K562 (cell line): ENCODE data around the gene LENEP. TPM values are rescaled to one million over a fixed set of nuclear protein-coding genes. Genes with fewer than 3 reads are reported as not detected.

ENCODE experiments used
- ARID1B ChIP-seq: fragments of 450-650 bp; IDR thresholded peaks from 2 replicates; pipeline ENCODE4 v1.6.1; 2016; ENCODE audit warnings: antibody characterized with exemption, mild to moderate bottlenecking, inconsistent platforms
- CBX2 ChIP-seq: fragments of 200-600 bp; sonication (generic); IDR thresholded peaks from one replicate; pipeline ENCODE4 v1.6.1; 2012; ENCODE audit warnings: mild to moderate bottlenecking, low read length, inconsistent platforms; ENCODE audit not compliant: insufficient read depth, poor library complexity, severe bottlenecking
- EGR1 ChIP-seq: fragments of 450-650 bp; conservative IDR thresholded peaks from 2 replicates; pipeline ENCODE4 v1.6.1; 2017; ENCODE audit warnings: mild to moderate bottlenecking
- ESRRB ChIP-seq: fragments of 250-450 bp; sonication (Bioruptor Pico); IDR thresholded peaks from 2 replicates; pipeline ENCODE4 v1.5.0; 2020; ENCODE audit warnings: mild to moderate bottlenecking, moderate library complexity, borderline replicate concordance
- FOXA1 ChIP-seq: fragments of 450-650 bp; IDR thresholded peaks from 2 replicates; pipeline ENCODE4 v1.6.1; 2016; ENCODE audit warnings: mild to moderate bottlenecking, borderline replicate concordance
- FOXP1 ChIP-seq: sonication (generic); formaldehyde crosslinking; IDR thresholded peaks from 2 replicates; pipeline ENCODE4 v1.8.0; 2022; ENCODE audit warnings: mild to moderate bottlenecking, missing genetic modification reagents
- HDAC1 ChIP-seq, 2 experiments: fragments of 450-650 bp; IDR thresholded peaks; 2 replicates each; pipeline ENCODE4 v1.6.1; 2016 to 2017; ENCODE audit warnings: inconsistent platforms in 1 of 2, mild to moderate bottlenecking in 1 of 2, moderate library complexity in 1 of 2
- HDAC6 ChIP-seq: IDR thresholded peaks from 2 replicates; pipeline ENCODE4 v1.6.1; 2012; ENCODE audit warnings: low read depth, mild to moderate bottlenecking, control low read depth, inconsistent platforms, low read length, moderate library complexity
- MCM2 ChIP-seq: fragments of 450-650 bp; IDR thresholded peaks from 2 replicates; pipeline ENCODE4 v1.6.1; 2017; ENCODE audit warnings: low read depth, mild to moderate bottlenecking
- POLR2AphosphoS5 ChIP-seq: IDR thresholded peaks from 2 replicates; pipeline ENCODE4 v1.6.1; 2011; ENCODE audit warnings: mild to moderate bottlenecking, low read depth, low read length, moderate library complexity; ENCODE audit not compliant: control insufficient read depth, insufficient read depth
- RBBP5 ChIP-seq: fragments of 200-600 bp; sonication (generic); IDR thresholded peaks from 2 replicates; pipeline ENCODE4 v1.6.1; 2012; ENCODE audit warnings: borderline replicate concordance, mild to moderate bottlenecking, low read length, control low read depth, inconsistent platforms; ENCODE audit not compliant: insufficient read depth, poor library complexity, severe bottlenecking
- SIN3B ChIP-seq: fragments of 450-650 bp; IDR thresholded peaks from 2 replicates; pipeline ENCODE4 v1.6.1; 2017; ENCODE audit warnings: low read depth, mild to moderate bottlenecking, moderate library complexity
- SMARCA4 ChIP-seq: fragments of 450-650 bp; IDR thresholded peaks from 2 replicates; pipeline ENCODE4 v1.6.1; 2016
- TBP ChIP-seq: optimal IDR thresholded peaks from 2 replicates; pipeline ENCODE3; 2011; ENCODE audit warnings: low read depth, low read length, improper control_type of control experiment
- YY1 ChIP-seq, 3 experiments: IDR thresholded peaks; 2 replicates each; pipeline ENCODE4 v1.6.1; 2011; ENCODE audit warnings: low read length in 2 of 3, mild to moderate bottlenecking in 2 of 3, moderate library complexity in 2 of 3, borderline replicate concordance in 1 of 3, control low read depth in 1 of 3, low read depth in 1 of 3; ENCODE audit not compliant: insufficient read depth in 3 of 3, insufficient replicate concordance in 2 of 3, control insufficient read depth in 1 of 3, insufficient read length in 1 of 3; ENCODE audit errors: extremely low read depth in 1 of 3
- ZC3H4 ChIP-seq: sonication (generic); formaldehyde crosslinking; IDR thresholded peaks from 2 replicates; pipeline ENCODE4 v1.9.0; 2021; ENCODE audit warnings: missing genetic modification reagents, borderline replicate concordance
- ZC3H8 ChIP-seq: fragments of 450-650 bp; IDR thresholded peaks from 2 replicates; pipeline ENCODE4 v1.6.1; 2017
- ZNF224 ChIP-seq: sonication (generic); formaldehyde crosslinking; IDR thresholded peaks from 2 replicates; pipeline ENCODE4 v1.8.0; 2022; ENCODE audit warnings: mild to moderate bottlenecking, missing genetic modification reagents
- ZNF583 ChIP-seq: fragments of 250-450 bp; sonication (Bioruptor Pico); IDR thresholded peaks from 2 replicates; pipeline ENCODE4 v1.4.0; 2020
- ZNF644 ChIP-seq: fragments of 200-800 bp; sonication (Bioruptor generic); IDR thresholded peaks from 2 replicates; pipeline ENCODE4 v1.6.1; 2016; ENCODE audit warnings: low read depth, missing genetic modification characterization, missing compliant biosample characterization
- polyA plus RNA-seq, 8 experiments: library from polyadenylated mRNA; depleted of rRNA in 4 of 8; stranded (reverse) in 5 of 8; unstranded in 3 of 8; fragments of >200 nt; fragmentation: Nextera tagmentation in 2 of 8; fragmentation: Illumina TruSeq in 1 of 8; extraction: Ambion mirVana in 2 of 8; extraction: Trizol in 1 of 8; gene quantifications; 2 replicates each; pipeline versions ENCODE4 v1.2.1 to v1.2.3, GENCODE V29; 2011 to 2014; ENCODE audit warnings: inconsistent platforms in 1 of 8, missing spikeins in 1 of 8
- total RNA-seq, 7 experiments: library from RNA; depleted of rRNA in 6 of 7; stranded (reverse); fragments of >200 nt in 6 of 7; fragmentation: Illumina TruSeq in 2 of 7; extraction: Trizol in 2 of 7; gene quantifications; 2 replicates each; pipeline versions ENCODE4 v1.2.1 to v1.2.3, GENCODE V29; 2011 to 2021; ENCODE audit warnings: low replicate concordance in 1 of 7
- TF ChIP-seq, protein P1 (sequence below): sonication (generic); formaldehyde crosslinking; IDR thresholded peaks from 2 replicates; pipeline ENCODE4 v1.8.1; 2023; ENCODE audit warnings: missing genetic modification reagents, mild to moderate bottlenecking, borderline replicate concordance
- TF ChIP-seq, protein P2 (sequence below): sonication (generic); formaldehyde crosslinking; IDR thresholded peaks from 2 replicates; pipeline ENCODE4 v1.8.0; 2022; ENCODE audit warnings: missing genetic modification reagents, mild to moderate bottlenecking, moderate library complexity, borderline replicate concordance
- TF ChIP-seq, protein P3 (sequence below): IDR thresholded peaks from 2 replicates; pipeline ENCODE4 v1.6.1; 2014; ENCODE audit warnings: antibody characterized with exemption

LENEP gene
- total and polyA plus RNA-seq, 9 of the 15 experiments (the other 6 are each of a cell fraction or from before 2014, with no cell fraction given): 0.23 to 0.87 (median 0.67) TPM; not detected in 5

DNA sequence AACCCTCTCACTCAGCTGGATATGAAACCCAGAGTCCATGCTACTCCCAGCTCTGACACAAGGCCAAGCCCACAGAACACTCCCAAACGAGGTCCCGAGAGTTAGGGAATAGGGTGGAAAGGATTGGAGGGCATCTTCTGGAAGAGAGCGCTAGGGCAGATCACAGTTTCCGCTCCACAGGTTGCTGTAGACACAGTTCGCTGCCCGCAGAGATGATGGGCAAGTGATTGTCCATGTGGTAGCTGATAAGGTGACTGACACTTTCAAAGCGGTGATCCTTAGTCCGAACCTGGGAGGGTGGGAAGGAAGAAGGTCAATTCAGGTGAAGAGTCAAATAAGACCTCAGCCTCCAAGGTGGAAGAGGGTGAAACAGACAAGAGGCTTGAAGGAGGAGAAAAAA lies 29.7 kb upstream of the LENEP start (continued):
- TF ChIP-seq, protein P1, sequence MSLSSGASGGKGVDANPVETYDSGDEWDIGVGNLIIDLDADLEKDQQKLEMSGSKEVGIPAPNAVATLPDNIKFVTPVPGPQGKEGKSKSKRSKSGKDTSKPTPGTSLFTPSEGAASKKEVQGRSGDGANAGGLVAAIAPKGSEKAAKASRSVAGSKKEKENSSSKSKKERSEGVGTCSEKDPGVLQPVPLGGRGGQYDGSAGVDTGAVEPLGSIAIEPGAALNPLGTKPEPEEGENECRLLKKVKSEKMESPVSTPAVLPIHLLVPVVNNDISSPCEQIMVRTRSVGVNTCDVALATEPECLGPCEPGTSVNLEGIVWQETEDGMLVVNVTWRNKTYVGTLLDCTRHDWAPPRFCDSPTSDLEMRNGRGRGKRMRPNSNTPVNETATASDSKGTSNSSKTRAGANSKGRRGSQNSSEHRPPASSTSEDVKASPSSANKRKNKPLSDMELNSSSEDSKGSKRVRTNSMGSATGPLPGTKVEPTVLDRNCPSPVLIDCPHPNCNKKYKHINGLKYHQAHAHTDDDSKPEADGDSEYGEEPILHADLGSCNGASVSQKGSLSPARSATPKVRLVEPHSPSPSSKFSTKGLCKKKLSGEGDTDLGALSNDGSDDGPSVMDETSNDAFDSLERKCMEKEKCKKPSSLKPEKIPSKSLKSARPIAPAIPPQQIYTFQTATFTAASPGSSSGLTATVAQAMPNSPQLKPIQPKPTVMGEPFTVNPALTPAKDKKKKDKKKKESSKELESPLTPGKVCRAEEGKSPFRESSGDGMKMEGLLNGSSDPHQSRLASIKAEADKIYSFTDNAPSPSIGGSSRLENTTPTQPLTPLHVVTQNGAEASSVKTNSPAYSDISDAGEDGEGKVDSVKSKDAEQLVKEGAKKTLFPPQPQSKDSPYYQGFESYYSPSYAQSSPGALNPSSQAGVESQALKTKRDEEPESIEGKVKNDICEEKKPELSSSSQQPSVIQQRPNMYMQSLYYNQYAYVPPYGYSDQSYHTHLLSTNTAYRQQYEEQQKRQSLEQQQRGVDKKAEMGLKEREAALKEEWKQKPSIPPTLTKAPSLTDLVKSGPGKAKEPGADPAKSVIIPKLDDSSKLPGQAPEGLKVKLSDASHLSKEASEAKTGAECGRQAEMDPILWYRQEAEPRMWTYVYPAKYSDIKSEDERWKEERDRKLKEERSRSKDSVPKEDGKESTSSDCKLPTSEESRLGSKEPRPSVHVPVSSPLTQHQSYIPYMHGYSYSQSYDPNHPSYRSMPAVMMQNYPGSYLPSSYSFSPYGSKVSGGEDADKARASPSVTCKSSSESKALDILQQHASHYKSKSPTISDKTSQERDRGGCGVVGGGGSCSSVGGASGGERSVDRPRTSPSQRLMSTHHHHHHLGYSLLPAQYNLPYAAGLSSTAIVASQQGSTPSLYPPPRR (CRISPR knock-in tag): no peak
- no peak for TF ChIP-seq ZNF583
- no peak for TF ChIP-seq MCM2
- peak; percentile 72 for TF ChIP-seq ARID1B
- no peak for TF ChIP-seq ESRRB (CRISPR knock-in tag)
- TF ChIP-seq HDAC6: no peak
- TF ChIP-seq FOXP1 (CRISPR knock-in tag): no peak
- no peak for TF ChIP-seq ZC3H8
- no peak for TF ChIP-seq CBX2
- 0 out of 4 replicates have a peak, but pooled peaks of 1 of the 2 experiments have one; percentile 25 for TF ChIP-seq HDAC1 (IDR thresholded peaks at IDR 0.05)
- no peak for TF ChIP-seq RBBP5
- no peak for TF ChIP-seq YY1 (IDR thresholded peaks at IDR 0.05; ENCODE audit: borderline replicate concordance in 1 of 3, control insufficient read depth in 1 of 3, extremely low read depth in 1 of 3, insufficient read depth in 3 of 3, insufficient read length in 1 of 3, insufficient replicate concordance in 2 of 3, low read depth in 1 of 3, low read length in 2 of 3)
- TF ChIP-seq SMARCA4: peak; percentile 36; the same call in 1 of the 2 replicates
- no peak for TF ChIP-seq POLR2AphosphoS5
- no peak for TF ChIP-seq SIN3B
- TF ChIP-seq, protein P2, sequence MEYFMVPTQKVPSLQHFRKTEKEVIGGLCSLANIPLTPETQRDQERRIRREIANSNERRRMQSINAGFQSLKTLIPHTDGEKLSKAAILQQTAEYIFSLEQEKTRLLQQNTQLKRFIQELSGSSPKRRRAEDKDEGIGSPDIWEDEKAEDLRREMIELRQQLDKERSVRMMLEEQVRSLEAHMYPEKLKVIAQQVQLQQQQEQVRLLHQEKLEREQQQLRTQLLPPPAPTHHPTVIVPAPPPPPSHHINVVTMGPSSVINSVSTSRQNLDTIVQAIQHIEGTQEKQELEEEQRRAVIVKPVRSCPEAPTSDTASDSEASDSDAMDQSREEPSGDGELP (CRISPR knock-in tag): peak; percentile 50; the same call in 1 of the 2 replicates
- TF ChIP-seq, protein P3, sequence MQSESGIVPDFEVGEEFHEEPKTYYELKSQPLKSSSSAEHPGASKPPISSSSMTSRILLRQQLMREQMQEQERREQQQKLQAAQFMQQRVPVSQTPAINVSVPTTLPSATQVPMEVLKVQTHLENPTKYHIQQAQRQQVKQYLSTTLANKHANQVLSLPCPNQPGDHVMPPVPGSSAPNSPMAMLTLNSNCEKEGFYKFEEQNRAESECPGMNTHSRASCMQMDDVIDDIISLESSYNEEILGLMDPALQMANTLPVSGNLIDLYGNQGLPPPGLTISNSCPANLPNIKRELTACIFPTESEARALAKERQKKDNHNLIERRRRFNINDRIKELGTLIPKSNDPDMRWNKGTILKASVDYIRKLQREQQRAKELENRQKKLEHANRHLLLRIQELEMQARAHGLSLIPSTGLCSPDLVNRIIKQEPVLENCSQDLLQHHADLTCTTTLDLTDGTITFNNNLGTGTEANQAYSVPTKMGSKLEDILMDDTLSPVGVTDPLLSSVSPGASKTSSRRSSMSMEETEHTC: no peak
- no peak for TF ChIP-seq ZNF644 (tag)
- TF ChIP-seq ZNF224 (CRISPR knock-in tag): no peak
- TF ChIP-seq FOXA1: no peak
- TF ChIP-seq EGR1: no peak
- no peak for TF ChIP-seq TBP
- no peak for TF ChIP-seq ZC3H4 (CRISPR knock-in tag)
